GM18858 (cell line): ENCODE results near the gene CCL24.
"Not testable (repeated sequence)": the region's sequence is repeated elsewhere in the genome, so short reads cannot be mapped to it uniquely, and the experiment has no call there.

Experiments used
- ATAC-seq: cut with Tn5 transposase; IDR thresholded peaks from one replicate; pipeline ENCODE4 v1.9.1; 2021; ENCODE audit not compliant: unreplicated experiment

CCL24 gene, protein sequence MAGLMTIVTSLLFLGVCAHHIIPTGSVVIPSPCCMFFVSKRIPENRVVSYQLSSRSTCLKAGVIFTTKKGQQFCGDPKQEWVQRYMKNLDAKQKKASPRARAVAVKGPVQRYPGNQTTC

DNA sequence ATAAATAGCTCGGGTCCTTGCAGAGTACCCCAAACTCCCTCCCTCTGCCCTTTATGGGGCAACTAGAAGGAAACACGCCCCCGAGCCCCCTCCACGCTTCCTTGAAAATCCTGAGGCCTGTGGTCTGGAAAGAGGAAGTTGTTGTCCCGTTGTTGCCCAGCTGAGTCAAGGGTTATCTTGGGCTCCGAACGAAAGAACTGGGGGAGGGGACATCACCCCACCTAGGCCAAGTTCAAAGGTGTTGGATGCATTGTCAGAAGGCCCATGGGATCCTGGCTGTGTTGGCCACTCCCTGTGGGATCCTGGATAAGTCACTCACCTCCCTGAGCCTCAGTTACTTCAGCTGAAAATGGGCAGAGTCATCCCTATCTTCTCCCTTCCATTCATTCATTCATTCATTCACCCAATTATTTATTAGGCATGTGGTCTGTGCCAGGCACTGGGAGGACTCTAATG lies at the start of gene CCL24:
Gene CCL24, minus strand, starts transcription at position 26 of the 456 bp plus-strand sequence. CDS start 91 bp downstream, outside the sequence.
- ATAC-seq = no peak

DNA sequence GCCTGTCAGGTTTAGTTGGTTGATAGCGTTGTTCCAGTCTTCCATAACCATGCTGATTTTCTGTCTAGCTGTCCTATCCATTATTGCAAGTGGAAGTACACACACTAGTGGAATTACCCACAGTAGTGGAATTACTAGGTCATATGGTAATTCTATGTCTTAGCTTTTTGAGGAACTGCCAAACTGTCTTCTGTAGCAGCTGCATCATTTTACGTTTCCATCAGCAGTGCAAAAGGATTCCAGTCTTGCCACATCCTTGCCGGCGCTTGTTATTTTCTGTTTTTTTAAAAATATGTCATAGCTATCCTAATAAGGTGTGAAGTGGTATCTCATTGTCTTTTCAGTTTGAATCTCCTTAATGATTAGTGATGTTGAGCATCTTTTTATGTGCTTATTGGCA lies 48.0 kb upstream of the CCL24 start:
- ATAC-seq = no peak

DNA sequence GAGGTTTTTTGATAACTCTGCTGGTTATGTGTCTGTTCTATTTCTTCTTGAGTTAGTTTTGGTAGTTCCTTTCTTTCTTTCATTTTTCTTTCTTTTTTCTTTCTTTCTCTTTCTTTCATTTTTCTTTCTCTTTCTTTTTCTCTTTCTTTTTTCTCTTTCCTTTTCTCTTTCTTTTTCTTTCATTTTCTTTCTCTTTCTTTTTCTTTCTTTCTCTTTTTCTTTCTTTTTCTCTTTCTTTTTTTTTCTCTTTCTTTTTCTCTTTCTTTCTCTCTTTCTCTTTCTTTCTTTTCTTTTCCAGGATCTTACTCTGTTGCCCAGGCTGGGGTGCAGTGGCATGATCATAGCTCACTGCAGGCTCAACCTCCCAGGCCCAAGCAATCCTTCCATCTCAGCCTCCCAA lies 44.8 kb upstream of the CCL24 start:
- ATAC-seq = no peak

DNA sequence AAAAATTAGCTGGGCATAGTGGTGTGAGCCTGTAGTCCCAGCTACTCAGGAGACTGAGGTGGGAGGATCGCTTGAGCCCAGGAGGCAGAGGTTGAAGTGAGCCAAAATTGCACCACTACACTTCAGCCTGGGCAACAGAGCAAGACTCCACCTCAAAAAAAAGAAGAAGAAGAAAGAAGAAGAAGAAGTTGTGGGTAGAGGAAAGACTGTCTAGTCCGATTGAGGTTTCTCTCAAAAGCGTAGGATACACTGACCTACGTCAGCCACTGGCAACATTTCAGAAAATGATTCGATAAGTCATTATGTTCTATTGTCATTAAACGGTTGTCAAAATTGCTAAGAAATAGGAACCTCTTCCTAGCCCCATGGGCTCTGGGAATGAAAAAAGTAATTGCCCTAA lies 42.9 kb upstream of the CCL24 start:
- ATAC-seq = no peak

DNA sequence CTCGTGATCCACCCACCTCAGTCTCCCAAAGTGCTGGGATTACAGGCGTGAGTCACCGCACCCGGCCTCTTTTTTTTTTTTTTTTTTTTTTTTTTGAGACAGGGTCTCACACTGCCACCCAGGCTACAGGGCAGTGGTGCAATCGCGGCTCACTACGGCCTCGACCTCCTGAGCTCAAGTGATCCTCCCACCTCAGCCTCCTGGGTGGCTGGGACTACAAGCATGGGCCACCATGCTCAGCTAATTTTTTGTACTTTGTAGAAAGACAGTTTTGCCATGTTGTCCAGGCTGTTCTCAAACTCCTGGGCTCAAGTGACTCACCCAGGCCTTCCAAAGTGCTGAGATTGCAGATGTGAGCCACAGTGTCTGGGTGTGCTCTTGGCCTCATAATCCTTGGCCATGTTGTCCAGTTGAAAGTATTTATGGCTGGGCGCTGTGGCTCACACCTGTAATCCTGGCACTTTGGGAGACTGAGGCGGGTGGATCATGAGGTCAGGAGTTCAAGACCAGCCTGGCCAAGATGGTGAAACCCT lies 41.3 kb upstream of the CCL24 start:
- not testable (repeated sequence) for ATAC-seq

DNA sequence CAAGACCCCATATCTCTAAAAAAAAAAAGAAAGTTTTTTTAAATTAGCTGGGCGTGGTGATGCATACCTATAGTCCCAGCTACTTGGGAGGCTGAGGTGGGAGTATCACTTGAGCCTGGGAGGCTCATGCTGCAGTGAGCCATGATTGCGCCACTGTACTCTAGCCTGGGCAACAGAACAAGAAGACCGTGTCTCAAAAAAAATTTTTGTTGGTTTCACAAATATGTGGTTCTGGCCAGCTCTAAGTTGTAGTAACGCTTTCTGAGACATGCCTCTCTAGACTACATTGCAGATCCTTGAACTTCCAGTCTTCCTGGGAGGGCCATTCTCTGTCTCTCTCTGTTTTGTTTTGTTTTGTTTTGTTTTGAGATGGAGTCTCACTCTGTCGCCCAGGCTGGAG lies 40.6 kb upstream of the CCL24 start:
- no peak for ATAC-seq

DNA sequence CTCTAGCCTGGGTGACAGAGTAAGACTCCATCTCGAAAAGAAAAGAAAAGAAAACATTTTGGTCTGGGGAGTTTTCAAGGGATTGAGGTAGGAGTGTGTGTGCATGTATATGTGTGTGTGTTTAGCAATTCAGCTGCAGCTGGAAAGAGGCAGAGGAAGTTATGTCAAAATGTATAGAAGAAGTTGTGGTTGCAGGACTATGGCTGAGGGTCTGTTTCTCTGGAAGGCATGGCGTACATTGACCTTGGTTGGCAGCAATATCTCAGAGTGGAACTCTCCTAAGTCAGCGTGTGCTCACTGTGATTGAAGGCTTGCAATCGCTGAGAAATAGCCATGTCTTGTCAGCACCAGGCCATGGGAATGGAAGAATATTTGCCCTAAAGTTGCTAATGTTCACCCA lies 36.6 kb upstream of the CCL24 start:
- ATAC-seq = no peak

DNA sequence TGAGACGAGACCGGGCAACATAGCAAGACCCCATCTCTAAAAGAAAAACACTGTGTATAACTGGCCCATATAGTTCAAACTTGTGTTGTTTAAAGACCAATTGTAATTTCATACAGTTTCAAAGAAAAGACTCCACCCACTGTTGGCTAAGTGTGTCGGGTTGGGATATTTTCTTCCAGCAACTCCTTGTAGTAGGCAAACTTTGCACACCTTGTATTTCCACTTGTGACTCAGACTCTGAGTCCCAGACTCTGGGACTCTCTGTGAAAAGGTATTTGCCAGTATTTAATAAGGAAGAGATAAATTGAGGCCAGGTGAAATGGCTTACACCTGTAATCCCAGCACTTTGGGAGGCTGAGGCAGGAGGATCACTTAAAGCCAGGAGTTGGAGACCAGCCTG lies 36.0 kb upstream of the CCL24 start:
- no peak for ATAC-seq

DNA sequence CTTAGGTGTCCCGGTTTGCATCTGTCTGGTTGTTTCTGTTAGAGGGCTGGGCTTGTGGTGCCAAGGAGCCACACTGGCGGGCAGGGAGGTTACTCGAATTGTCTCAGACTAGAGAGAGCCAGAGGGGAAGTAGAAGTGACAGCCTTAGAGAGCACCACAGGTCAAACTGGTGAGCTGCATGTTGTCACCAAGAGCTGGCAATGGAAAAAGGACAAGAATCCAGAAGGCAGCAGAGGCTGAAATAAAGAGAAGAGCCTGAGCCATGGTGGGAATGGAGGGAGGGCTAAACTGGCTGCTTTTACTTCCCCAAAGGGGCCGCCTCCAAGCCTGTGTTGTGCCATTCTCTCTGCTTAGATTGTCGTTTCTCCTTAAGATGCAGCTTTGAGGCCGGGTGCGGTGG lies 34.1 kb upstream of the CCL24 start:
- ATAC-seq = no peak

DNA sequence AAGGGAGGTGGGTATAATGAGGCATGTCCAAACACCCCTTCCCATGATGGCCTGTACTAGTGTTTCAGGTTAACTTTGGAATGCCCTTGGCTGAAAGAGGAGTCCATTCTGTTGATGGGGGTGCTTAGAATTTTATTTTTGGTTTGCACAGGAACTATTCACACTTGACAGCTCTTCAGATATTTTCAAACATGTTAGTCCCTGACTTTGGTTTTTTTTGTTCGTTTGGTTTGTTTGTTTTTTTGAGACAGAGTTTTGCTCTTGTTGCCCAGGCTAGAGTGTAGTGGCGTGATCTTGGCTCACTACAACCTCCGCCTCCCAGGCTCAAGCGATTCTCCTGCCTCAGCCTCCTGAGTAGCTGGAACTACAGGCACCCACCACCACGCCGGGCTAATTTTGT lies 31.5 kb upstream of the CCL24 start:
- not testable (repeated sequence) for ATAC-seq

DNA sequence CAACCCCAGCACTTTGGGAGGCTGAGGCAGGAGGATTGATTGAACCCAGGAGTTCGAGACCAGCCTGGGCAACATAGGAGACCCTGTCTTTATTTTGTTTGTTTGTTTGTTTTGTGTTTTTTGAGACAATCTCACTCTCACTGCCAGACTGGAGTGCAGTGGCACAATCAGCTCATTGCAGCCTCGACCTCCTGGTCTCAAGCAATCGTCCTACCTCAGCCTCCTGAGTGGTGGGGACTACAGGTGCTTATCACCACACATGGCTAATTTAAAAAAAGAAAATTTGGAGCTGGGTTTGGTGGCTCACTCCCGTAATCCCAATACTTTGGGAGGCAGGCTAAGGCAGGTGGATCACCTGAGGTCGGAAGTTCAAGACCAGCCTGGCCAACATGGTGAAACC lies 30.6 kb upstream of the CCL24 start:
- no peak for ATAC-seq

DNA sequence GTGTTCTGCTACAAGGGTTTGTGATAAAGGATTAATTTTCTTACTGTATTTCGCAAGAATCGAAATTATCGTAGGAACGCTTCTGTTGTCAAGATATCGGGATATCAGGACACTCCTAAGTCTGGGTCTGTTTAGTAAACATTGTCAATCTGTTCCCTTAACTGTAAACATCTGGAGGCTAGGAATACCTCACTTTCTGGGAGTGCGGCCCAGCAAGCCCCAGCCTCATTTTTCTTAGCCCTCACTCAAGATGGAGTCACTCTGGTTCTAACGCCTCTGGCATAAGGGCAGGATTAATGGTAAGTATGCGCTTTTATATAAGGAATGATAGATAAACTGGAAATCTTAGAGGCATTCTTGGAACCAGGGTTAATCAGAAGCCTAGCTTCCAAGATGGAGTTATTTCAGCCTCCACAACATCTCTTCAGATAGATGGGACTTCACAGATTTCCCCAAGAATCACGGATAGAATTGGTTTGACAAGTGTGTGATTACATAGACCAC lies 30.1 kb upstream of the CCL24 start:
- no peak for ATAC-seq

DNA sequence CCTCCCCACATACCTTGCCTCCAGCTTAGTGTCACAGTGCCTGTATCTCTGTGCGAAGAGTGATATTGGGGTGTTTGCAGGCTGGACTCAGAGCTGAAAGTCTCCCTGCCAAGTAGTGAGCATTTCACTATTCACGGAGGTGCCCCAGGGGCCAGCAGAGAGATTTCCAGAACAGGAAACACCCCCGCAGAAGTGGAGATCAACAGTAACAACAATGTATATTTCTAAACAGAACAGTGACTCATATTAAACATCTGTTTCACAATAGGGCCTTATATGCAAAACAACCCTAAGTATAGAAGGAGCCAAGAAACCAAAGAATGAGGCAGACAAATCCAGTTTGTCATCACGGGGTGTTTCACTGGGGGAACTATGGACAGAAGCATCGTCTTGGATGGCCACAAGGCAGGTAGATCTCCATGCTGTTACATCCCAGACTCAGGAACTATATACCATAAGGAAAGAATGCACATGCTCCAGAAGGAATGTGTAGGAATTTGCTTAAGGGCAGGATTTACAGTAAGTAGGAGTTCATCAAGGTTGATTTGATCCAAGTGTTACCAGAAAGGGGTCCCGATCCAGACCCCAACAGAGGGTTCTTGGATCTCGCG lies 29.3 kb upstream of the CCL24 start:
- ATAC-seq = peak; percentile 95

DNA sequence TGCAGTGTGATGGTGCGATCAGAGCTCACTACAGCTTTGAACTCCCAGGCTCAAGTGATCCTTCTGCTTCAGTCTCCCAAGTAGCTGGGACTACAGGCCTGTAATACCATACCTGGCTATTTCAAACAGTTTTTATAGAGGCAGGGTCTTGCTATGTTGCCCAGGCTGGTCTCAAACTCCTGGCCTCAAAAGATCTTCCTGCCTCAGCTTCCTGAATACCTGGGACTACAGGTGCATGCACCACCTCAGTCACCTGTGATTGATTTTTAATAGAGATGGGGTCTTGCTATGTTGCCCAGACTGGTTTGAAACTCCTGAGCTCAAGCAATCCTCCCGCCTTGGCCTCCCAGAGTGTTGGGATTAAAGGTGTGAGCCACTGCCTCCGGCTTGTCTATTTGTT lies 26.4 kb upstream of the CCL24 start:
- no peak for ATAC-seq

DNA sequence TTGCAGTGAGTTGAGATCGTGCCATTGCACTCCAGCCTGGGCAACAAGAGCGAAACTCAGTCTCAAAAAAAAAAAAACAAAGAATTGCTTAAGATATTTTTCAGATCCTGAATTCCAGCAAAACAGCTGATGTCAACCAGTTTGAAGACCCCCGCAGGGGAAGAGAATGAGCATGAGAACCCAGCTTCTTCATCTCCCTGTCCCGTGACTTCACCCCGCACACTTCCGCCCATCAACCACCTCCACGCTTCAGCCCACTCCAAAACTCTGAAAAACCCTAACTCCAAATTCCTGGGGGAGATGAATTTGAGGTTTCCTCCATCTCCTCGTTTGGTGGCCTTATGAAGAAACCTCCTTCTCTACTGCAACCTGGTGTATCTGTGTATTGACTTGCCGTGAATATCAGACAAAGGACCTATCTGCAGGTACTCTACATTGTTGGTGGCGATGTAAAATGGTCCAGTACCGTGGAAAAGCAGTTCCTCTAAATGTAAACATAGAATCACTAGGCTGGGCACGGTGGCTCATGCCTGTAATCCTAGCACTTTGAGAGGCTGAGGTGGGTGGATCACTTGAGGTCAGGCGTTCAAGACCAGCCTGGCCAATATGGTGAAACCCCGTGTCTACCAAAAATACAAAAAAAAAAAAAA lies 24.8 kb upstream of the CCL24 start:
- ATAC-seq = not testable (repeated sequence)

DNA sequence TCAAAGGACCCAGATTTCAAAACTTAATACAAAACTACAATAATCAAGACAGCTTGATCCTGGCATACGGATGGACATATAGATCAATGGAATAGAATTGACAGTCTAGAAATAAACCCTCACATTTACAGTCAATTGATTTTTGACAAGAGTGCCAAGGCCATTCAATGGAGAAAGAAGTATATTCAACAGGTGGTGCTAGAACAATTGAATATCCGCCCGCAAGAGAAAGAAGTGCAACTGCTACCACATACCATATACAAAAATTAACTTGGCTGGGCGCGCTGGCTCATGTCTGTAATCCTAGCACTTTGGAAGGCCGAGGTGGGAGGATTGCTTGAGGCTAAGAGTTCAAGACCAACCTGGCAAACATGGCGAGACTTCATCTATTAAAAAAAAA lies 23.2 kb upstream of the CCL24 start:
- no peak for ATAC-seq

DNA sequence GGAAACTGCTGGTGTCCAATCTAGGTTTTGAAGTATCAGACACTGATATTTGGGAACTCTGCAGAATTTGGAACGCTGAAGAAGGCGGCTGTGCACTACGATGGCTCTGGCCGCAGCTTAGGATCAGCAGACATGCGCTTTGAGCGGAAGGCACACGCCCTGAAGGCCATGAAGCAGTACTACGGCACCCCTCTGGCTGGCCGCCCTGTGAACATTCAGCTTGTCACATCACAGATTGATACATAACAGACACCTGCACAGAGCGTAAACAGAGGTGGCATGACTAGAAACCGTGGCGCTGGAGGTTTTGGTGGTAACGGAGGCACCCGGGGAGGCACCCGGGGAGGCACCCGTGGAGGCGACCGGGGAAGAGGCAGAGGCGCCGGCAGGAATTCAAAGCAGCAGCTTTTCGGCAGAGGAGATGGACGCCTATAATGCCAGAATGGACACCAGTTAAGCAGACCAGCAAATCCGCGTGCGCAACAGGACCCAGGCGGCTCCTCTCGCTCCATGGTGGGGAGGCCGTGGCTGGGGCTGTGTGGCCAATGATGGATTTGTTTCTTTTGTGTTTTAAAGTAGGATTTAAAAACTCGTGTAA lies 22.2 kb upstream of the CCL24 start:
- no peak for ATAC-seq

DNA sequence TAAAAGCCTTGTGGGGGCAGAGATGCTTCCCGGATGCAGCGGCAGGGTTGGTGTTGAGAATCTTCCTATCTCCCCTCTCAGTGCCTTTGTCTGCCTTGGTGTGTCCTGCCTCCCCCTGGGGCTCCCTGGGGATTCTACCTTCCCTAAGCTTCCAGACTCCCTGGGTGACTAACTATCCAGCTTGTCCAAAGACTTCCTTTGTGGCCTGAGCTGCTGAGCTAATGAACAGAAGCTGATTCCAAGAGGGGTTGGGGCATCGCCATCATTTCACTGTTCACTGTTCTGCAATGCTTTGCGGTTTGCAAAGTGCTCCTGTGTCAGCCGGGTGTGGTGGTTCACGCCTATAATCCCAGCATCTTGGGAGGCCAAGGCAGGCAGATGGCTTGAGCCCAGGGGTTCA lies 20.1 kb upstream of the CCL24 start:
- ATAC-seq = not testable (repeated sequence)

DNA sequence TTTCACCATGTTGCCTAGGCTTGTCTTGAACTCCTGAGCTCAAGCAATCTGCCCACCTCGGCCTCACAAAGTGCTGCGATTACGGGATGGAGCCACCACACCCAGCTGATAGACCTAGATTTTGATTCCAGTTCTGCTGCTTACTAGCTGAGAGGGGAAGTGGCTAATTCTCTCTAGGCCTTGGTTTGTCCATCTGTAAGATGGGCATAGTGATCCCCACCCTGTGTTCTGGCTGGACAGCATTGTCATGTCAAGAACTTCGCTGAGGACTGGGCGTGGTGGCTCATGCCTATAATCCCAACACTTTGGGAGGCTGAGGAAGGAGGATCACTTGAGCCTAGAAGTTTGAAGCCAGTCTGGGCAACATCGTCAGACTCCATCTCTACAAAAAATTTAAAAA lies 17.4 kb upstream of the CCL24 start:
- ATAC-seq = no peak

DNA sequence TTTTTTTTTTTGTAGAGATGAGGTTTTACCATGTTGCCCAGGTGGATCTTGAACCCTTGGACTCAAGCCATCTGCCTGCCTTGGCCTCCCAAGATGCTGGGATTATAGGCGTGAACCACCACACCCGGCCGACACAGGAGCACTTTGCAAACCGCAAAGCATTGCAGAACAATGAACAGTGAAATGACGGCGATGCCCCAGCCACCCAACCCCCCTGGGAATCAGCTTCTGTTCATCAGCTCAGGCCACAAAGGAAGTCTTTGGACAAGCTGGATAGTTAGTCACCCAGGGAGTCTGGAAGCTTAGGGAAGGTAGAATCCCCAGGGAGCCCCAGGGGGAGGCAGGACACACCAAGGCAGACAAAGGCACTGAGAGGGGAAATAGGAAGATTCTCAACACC lies 16.1 kb upstream of the CCL24 start:
- ATAC-seq = not testable (repeated sequence)

DNA sequence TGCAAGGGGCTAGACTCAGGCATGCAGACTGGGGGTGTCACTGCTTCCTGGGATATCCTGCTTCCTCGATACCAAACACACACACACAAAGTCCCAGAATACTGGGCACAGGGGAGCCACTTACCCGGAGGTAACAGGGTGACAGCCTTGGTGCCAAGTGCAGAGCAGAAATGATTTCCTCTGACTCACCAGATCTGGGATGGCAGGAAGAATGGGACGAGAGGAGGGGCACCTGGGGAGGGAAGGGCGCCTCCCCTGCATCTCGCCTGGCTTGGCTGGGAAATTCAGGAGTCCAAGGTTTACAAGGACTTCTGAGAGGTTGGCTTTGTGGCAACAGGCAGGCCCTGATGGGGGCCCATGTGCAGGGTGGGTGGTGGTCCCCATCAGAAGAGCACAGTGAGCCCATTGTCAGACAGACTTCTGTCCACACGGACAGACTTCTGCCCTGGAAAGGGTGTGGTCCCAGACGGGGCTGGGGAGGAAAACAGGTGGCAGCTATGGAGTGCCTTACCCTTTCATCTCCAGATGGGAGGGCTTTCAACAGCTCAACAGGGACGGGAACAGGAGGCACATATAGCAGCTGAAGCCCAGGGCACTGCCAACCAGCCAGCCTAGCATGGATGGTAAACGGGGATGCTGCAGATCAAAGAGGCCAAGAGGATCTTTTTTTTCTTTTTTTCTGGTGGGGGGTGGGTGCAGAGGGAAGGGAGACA lies 9.7 kb upstream of the CCL24 start:
- no peak for ATAC-seq
